Activated T-cell treated with anti-CD3 and anti-CD28 coated beads, Interleukin-2, amount 50 U/mL, for 72 hours (primary cell): ENCODE results near the gene IRF7. TPM values are rescaled to one million over a fixed set of nuclear protein-coding genes. Genes with fewer than 3 reads are reported as not detected.

Source experiments
- ATAC-seq, 2 donors: fragments of 150-1000 bp; cut with Tn5 transposase; replicated peaks in 1 of 2; 2 replicates each; pipeline ENCODE4 v1.10.0; 2021; ENCODE audit warnings: moderate library complexity in 2 of 2, mild to moderate bottlenecking in 1 of 2
- DNase-seq, 2 donors: peaks; one replicate each; pipeline ENCODE4 v3.0.0; 2021 to 2022; ENCODE audit warnings: mixed read lengths in 1 of 2
- H3K27ac Mint-ChIP-seq: one replicate; pipeline ENCODE4 v1.8.0; 2022; ENCODE audit warnings: mild to moderate bottlenecking, moderate library complexity, mixed read lengths
- H3K27me3 Mint-ChIP-seq: one replicate; pipeline ENCODE4 v1.8.0; 2022; ENCODE audit warnings: low read depth, mixed read lengths
- H3K36me3 Mint-ChIP-seq, 2 donors: one replicate each; pipeline ENCODE4 v1.8.0; 2022; ENCODE audit warnings: mixed read lengths in 2 of 2, mild to moderate bottlenecking in 1 of 2; ENCODE audit not compliant: insufficient read depth in 2 of 2
- H3K4me1 Mint-ChIP-seq: one replicate; pipeline ENCODE4 v1.8.0; 2022; ENCODE audit warnings: low read depth, mixed read lengths
- H3K4me3 Mint-ChIP-seq, 2 donors: one replicate each; pipeline ENCODE4 v1.8.0; 2022; ENCODE audit warnings: mild to moderate bottlenecking in 2 of 2, mixed read lengths in 2 of 2, moderate library complexity in 2 of 2
- H3K9me3 Mint-ChIP-seq, 2 donors: one replicate each; pipeline ENCODE4 v1.8.0; 2022; ENCODE audit warnings: mixed read lengths in 2 of 2
- total RNA-seq, 2 donors: library from RNA; stranded (reverse); gene quantifications; one replicate each; pipeline ENCODE4 v1.2.3, GENCODE V29; 2022

IRF7 gene
- total RNA-seq, 2 donors from 2014 or later: 46.7 to 95.8 TPM

GRCh38 chr11:637593-638521 lies 22.1 kb upstream of the IRF7 start:
- peak overlapping the region; percentile 81 for H3K27ac Mint-ChIP-seq
- peaks cover 13% of the 10 kb centered on the region for H3K4me1 Mint-ChIP-seq
- H3K4me3 Mint-ChIP-seq: peak overlapping the region; percentile 31 to 71
- DNase-seq (no peak), ATAC-seq (peak in 1 of 2 donors; percentile 14)
- peaks cover 0 to 3% of the 10 kb centered on the region in 2 donors for H3K36me3 Mint-ChIP-seq
- H3K9me3 Mint-ChIP-seq: no peaks in the 10 kb centered on the region
- H3K27me3 Mint-ChIP-seq: peaks cover 15% of the 10 kb centered on the region

- H3K4me3 Mint-ChIP-seq: peak overlapping the region; percentile 31 to 71
- H3K36me3 Mint-ChIP-seq: peaks cover 0 to 3% of the 10 kb centered on the region in 2 donors
- DNase-seq (no peak), ATAC-seq (peak in 1 of 2 donors; percentile 4)
- no peaks in the 10 kb centered on the region for H3K9me3 Mint-ChIP-seq
- H3K27ac Mint-ChIP-seq: no peak overlapping the region
- H3K27me3 Mint-ChIP-seq: peaks cover 15% of the 10 kb centered on the region
- H3K4me1 Mint-ChIP-seq: peaks cover 13% of the 10 kb centered on the region
Observed at GRCh38 chr11:637333-637592, 21.5 kb upstream of the IRF7 start.

GRCh38 chr11:636511-637332 lies 21.0 kb upstream of the IRF7 start, which contains the start of gene DRD4:
DRD4 (plus strand) TSS chr11:637269; CDS start chr11:637305, 36 bp downstream.
- H3K36me3 Mint-ChIP-seq: peaks cover 0 to 3% of the 10 kb centered on the region in 2 donors
- H3K4me3 Mint-ChIP-seq: peak within 1 kb of the TSS; percentile 31 to 71
- peaks cover 15% of the 10 kb centered on the region for H3K27me3 Mint-ChIP-seq
- peak; percentile 15 to 22 for ATAC-seq
- H3K9me3 Mint-ChIP-seq: no peaks in the 10 kb centered on the region
- DNase-seq: no peak
- peak within 1 kb of the TSS; percentile 81 for H3K27ac Mint-ChIP-seq
- H3K4me1 Mint-ChIP-seq: peaks cover 13% of the 10 kb centered on the region

GRCh38 chr11:635945-636510 lies 20.3 kb upstream of the IRF7 start:
- peaks cover 0 to 3% of the 10 kb centered on the region in 2 donors for H3K36me3 Mint-ChIP-seq
- H3K9me3 Mint-ChIP-seq: no peaks in the 10 kb centered on the region
- ATAC-seq: no peak
- peak overlapping the region in 1 of 2 donors; percentile 13 for H3K4me3 Mint-ChIP-seq
- peaks cover 15% of the 10 kb centered on the region for H3K27me3 Mint-ChIP-seq
- H3K27ac Mint-ChIP-seq: no peak overlapping the region
- H3K4me1 Mint-ChIP-seq: peaks cover 13% of the 10 kb centered on the region
- DNase-seq: no peak

- no peak overlapping the region for H3K27ac Mint-ChIP-seq
- peaks cover 23% of the 10 kb centered on the region for H3K4me1 Mint-ChIP-seq
- DNase-seq (no peak), ATAC-seq (no peak)
- peaks cover 23% of the 10 kb centered on the region for H3K27me3 Mint-ChIP-seq
- H3K4me3 Mint-ChIP-seq: no peak overlapping the region
- H3K36me3 Mint-ChIP-seq: peaks cover 3 to 7% of the 10 kb centered on the region in 2 donors
- H3K9me3 Mint-ChIP-seq: no peaks in the 10 kb centered on the region
Observed at GRCh38 chr11:630871-631270, 15.1 kb upstream of the IRF7 start.

- Mint-ChIP-seq H3K27ac (peak overlapping the region; percentile 21), H3K36me3 (peaks cover 3 to 7% of the 10 kb centered on the region in 2 donors), H3K27me3 (peaks cover 23% of the 10 kb centered on the region), H3K9me3 (no peaks in the 10 kb centered on the region), H3K4me1 (peaks cover 23% of the 10 kb centered on the region), H3K4me3 (peak overlapping the region; percentile 68 to 76)
- DNase-seq: no peak
- peak; percentile 22 to 27 for ATAC-seq
Observed at GRCh38 chr11:629237-629583, 13.5 kb upstream of the IRF7 start.

GRCh38 chr11:628056-628455 lies 12.3 kb upstream of the IRF7 start:
- Mint-ChIP-seq H3K36me3 (peaks cover 3 to 7% of the 10 kb centered on the region in 2 donors), H3K27ac (peak overlapping the region; percentile 31), H3K27me3 (peaks cover 23% of the 10 kb centered on the region), H3K4me1 (peaks cover 23% of the 10 kb centered on the region), H3K4me3 (peak overlapping the region; percentile 68 to 76), H3K9me3 (no peaks in the 10 kb centered on the region)
- ATAC-seq: no peak
- no peak for DNase-seq

- Mint-ChIP-seq H3K36me3 (peaks cover 3 to 7% of the 10 kb centered on the region in 2 donors), H3K4me1 (peaks cover 23% of the 10 kb centered on the region), H3K27me3 (peaks cover 23% of the 10 kb centered on the region), H3K9me3 (no peaks in the 10 kb centered on the region), H3K4me3 (no peak overlapping the region), H3K27ac (no peak overlapping the region)
- DNase-seq (no peak), ATAC-seq (no peak)
Observed at GRCh38 chr11:627308-627576, 11.5 kb upstream of the IRF7 start.

- ATAC-seq (no peak), DNase-seq (no peak)
- Mint-ChIP-seq H3K27me3 (peaks cover 23% of the 10 kb centered on the region), H3K27ac (no peak within 1 kb of the TSS), H3K4me3 (peak within 1 kb of the TSS in 1 of 2 donors; percentile 68), H3K4me1 (peaks cover 23% of the 10 kb centered on the region), H3K9me3 (no peaks in the 10 kb centered on the region), H3K36me3 (peaks cover 3 to 7% of the 10 kb centered on the region in 2 donors)
Observed at GRCh38 chr11:626475-627307, 10.9 kb upstream of the IRF7 start, which contains the start of gene SCT. SCT (minus strand) TSS chr11:627181; CDS start chr11:627143, 38 bp downstream.

GRCh38 chr11:625636-626268 lies 10.0 kb upstream of the IRF7 start:
- DNase-seq (no peak), ATAC-seq (no peak)
- H3K36me3 Mint-ChIP-seq: peaks cover 3 to 7% of the 10 kb centered on the region in 2 donors
- H3K4me1 Mint-ChIP-seq: peaks cover 23% of the 10 kb centered on the region
- H3K9me3 Mint-ChIP-seq: no peaks in the 10 kb centered on the region
- peaks cover 23% of the 10 kb centered on the region for H3K27me3 Mint-ChIP-seq
- H3K27ac Mint-ChIP-seq: no peak overlapping the region
- H3K4me3 Mint-ChIP-seq: no peak overlapping the region

- Mint-ChIP-seq H3K36me3 (peaks cover 3 to 7% of the 10 kb centered on the region in 2 donors), H3K9me3 (no peaks in the 10 kb centered on the region)
Observed at GRCh38 chr11:624705-625635, 9.2 kb upstream of the IRF7 start, which contains the start of gene CDHR5. CDHR5 (minus strand) TSS chr11:624955; CDS start chr11:624902, 53 bp downstream.

More at GRCh38 chr11:624705-625635, 9.2 kb upstream of the IRF7 start, which contains the start of gene CDHR5:
- no peak within 1 kb of the TSS for H3K27ac Mint-ChIP-seq
- no peak for ATAC-seq
- peaks cover 23% of the 10 kb centered on the region for H3K4me1 Mint-ChIP-seq
- no peak within 1 kb of the TSS for H3K4me3 Mint-ChIP-seq
- no peak for DNase-seq
- H3K27me3 Mint-ChIP-seq: peaks cover 23% of the 10 kb centered on the region
